Lung (tissue), 12 donors: ENCODE data around the gene VEGFC. TPM values are rescaled to one million over a fixed set of nuclear protein-coding genes. Genes with fewer than 3 reads are reported as not detected.

Source experiments
- ATAC-seq: fragments of 200-7000 bp; cut with Tn5 transposase; one replicate; pipeline ENCODE4 v1.9.1; 2020; ENCODE audit warnings: moderate number of reproducible peaks; ENCODE audit not compliant: insufficient read depth, low FRiP score
- DNase-seq, 3 donors: peaks; one replicate each; pipeline ENCODE4 v3.0.0-alpha.2; 2013 to 2017
- H3K27ac ChIP-seq, 2 donors: one replicate each; pipeline ENCODE4 v1.5.1; 2013; ENCODE audit warnings: mild to moderate bottlenecking in 2 of 2, moderate library complexity in 2 of 2, control low read depth in 1 of 2, inconsistent platforms in 1 of 2, low read depth in 1 of 2, low read length in 1 of 2
- H3K27me3 ChIP-seq, 3 donors: one replicate each; pipeline ENCODE4 v1.5.1; 2013; ENCODE audit warnings: low read length in 2 of 3; ENCODE audit not compliant: control insufficient read depth in 3 of 3, insufficient read depth in 3 of 3
- H3K36me3 ChIP-seq, 4 donors: one replicate each; pipeline ENCODE4 v1.5.1; 2013; ENCODE audit warnings: low read length in 4 of 4, mild to moderate bottlenecking in 1 of 4, moderate library complexity in 1 of 4; ENCODE audit not compliant: control insufficient read depth in 4 of 4, insufficient read depth in 4 of 4
- H3K4me1 ChIP-seq, 5 donors: one replicate each; pipeline ENCODE4 v1.5.1; 2013; ENCODE audit warnings: low read length in 5 of 5, mild to moderate bottlenecking in 2 of 5, moderate library complexity in 1 of 5; ENCODE audit not compliant: control insufficient read depth in 5 of 5, insufficient read depth in 5 of 5
- H3K4me3 ChIP-seq: one replicate; pipeline ENCODE4 v1.5.1; 2013; ENCODE audit warnings: mild to moderate bottlenecking, control low read depth, moderate library complexity
- H3K9ac ChIP-seq, 2 donors: one replicate each; pipeline ENCODE4 v1.5.1; 2013; ENCODE audit warnings: low read length in 2 of 2, control low read depth in 1 of 2; ENCODE audit not compliant: insufficient read depth in 1 of 2
- H3K9me3 ChIP-seq, 4 donors: one replicate each; pipeline ENCODE4 v1.5.1; 2013; ENCODE audit warnings: low read length in 3 of 4, mild to moderate bottlenecking in 1 of 4, moderate library complexity in 1 of 4; ENCODE audit not compliant: control insufficient read depth in 4 of 4, insufficient read depth in 3 of 4
- CTCF ChIP-seq: IDR thresholded peaks from 2 replicates; pipeline ENCODE4 v1.5.1; 2012; ENCODE audit warnings: mild to moderate bottlenecking; ENCODE audit errors: control extremely low read depth, extremely low read depth
- WGBS, 2 donors: extraction: QIAGEN DNeasy Blood & Tissue Kit; methylation state at CpG; one replicate each; pipeline ENCODE4 v1.1.7; 2013; 5-methylcytosine and 5-hydroxymethylcytosine counted together
- polyA plus RNA-seq, 2 donors: library from polyadenylated mRNA; stranded (reverse); fragments of 200-250 nt; gene quantifications; one replicate each; pipeline ENCODE4 v1.2.1, GENCODE V29; 2013
- total RNA-seq, 2 donors: library from RNA; depleted of rRNA in 1 of 2; stranded (reverse); fragments of >200 nt in 1 of 2; gene quantifications; one replicate each; pipeline ENCODE4 v1.2.1, GENCODE V29; 2014 to 2021
- donor health status: control.
- donor health status: control.
- donor health status: Bipolar disorder and iron deficiency.
- donor health status: healthy.
- donor health status: DM: yes; HTN: yes; CAD: no.

The VEGFC gene
- total and polyA plus RNA-seq, 4 donors: 4.4 to 22.5 (median 11.1) TPM

DNA sequence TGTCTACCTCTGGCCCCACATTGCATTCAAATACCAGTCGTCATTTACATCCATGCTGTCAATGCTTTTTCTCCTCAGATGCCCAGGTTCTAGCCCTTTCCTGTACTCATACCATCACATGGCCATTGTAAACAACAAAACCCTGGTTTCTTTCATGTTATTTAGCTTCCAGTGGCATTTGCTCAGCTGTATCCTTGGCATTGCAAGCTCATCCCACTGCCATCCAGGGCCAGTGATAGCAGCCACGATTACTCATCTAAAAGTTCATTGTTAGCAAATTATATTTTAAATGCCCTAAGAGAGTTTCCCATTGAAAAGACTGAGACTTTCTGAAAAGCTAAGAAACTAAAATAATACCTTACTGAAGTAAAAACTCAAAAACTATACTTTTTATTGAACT is 34.0 kb downstream of the VEGFC start:
- no peaks in the 10 kb centered on the region for H3K9me3 ChIP-seq
- ATAC-seq: no peak
- DNase-seq: no peak
- no peak for TF ChIP-seq CTCF
- H3K4me1 ChIP-seq: peaks cover 0 to 13% (median 0%) of the 10 kb centered on the region in 5 donors
- H3K4me3 ChIP-seq: no peak overlapping the region
- no peaks in the 10 kb centered on the region for H3K36me3 ChIP-seq
- H3K27me3 ChIP-seq: no peaks in the 10 kb centered on the region
- H3K27ac ChIP-seq: no peak overlapping the region
- 81 to 85% methylated on average over 2 of the region's 2 CpGs for WGBS, 2 donors
- H3K9ac ChIP-seq: no peak overlapping the region

- 85 to 86% methylated on average over 4 of the region's 4 CpGs for WGBS, 2 donors
- Histone ChIP-seq H3K4me1 (peaks cover 0 to 16% (median 0%) of the 10 kb centered on the region in 5 donors), H3K9me3 (no peaks in the 10 kb centered on the region), H3K4me3 (no peak overlapping the region), H3K36me3 (no peaks in the 10 kb centered on the region), H3K27ac (no peak overlapping the region), H3K27me3 (no peaks in the 10 kb centered on the region), H3K9ac (no peak overlapping the region)
- DNase-seq (no peak), ATAC-seq (no peak)
- no peak for TF ChIP-seq CTCF
Observed at GRCh38 chr4:176758323-176758722, 34.4 kb downstream of the VEGFC start.

DNA sequence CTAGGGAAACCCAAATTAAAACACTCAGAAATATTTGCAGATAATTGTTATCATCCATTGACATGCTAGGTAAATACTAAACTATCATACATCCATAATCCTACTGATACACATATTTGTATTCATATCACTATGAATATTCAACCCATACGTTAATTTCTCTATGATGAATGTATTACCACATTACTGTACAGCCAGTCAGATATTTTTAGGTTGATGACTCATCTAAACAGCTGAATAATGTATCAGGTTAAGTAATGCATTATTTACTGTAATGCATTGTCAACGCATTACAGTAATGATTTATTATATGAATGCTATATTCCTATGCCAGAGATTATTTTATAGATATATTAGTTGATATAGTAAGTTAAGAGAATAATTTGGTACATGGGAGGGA is 37.1 kb downstream of the VEGFC start:
- Histone ChIP-seq H3K36me3 (no peaks in the 10 kb centered on the region), H3K27ac (no peak overlapping the region), H3K9ac (no peak overlapping the region), H3K9me3 (no peaks in the 10 kb centered on the region), H3K4me3 (no peak overlapping the region), H3K27me3 (no peaks in the 10 kb centered on the region), H3K4me1 (peaks cover 0 to 39% (median 2%) of the 10 kb centered on the region in 5 donors)
- WGBS, 2 donors: 71 to 76% methylated on average over 2 of the region's 2 CpGs
- DNase-seq: no peak
- no peak for TF ChIP-seq CTCF
- ATAC-seq: no peak

DNA sequence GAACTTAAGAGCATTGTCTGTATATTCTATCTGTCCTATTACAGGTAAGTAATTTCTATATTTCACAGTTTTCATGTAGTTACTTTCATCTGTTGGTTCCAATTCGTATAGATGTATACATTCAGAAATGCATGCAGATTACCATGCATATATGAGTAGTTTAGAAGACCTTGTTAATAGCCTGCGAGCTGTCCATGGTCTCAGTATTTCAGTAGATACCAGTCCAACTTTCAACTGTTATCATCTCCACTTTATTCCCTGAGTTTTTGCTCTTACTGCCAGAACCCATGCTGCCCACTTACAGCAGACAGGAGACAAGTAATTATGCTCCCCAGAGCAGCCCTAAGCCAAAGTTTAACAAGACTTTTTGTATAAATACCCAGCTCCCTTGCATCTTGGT is 37.7 kb downstream of the VEGFC start:
- TF ChIP-seq CTCF: no peak
- no peaks in the 10 kb centered on the region for H3K36me3 ChIP-seq
- no peaks in the 10 kb centered on the region for H3K9me3 ChIP-seq
- no peak overlapping the region for H3K4me3 ChIP-seq
- DNase-seq (no peak), ATAC-seq (no peak)
- no peak overlapping the region for H3K9ac ChIP-seq
- H3K4me1 ChIP-seq: peaks cover 0 to 45% (median 2%) of the 10 kb centered on the region in 5 donors
- H3K27me3 ChIP-seq: no peaks in the 10 kb centered on the region
- no peak overlapping the region for H3K27ac ChIP-seq
- WGBS, 2 donors: 86 to 88% methylated on average over 2 of the region's 2 CpGs
